Measurements from ENCODE around the gene ZNF417.
A peak's percentile ranks its signal among the peaks of the same experiment; 100 is the strongest.
"Not testable (repeated sequence)": the region's sequence is repeated elsewhere in the genome, so short reads cannot be mapped to it uniquely, and the experiment has no call there.

ZNF417 gene

GRCh38 chr19:57888107-57888559 lies 28.3 kb downstream of the ZNF417 start:
- no peaks in the 10 kb centered on the region for H3K27me3 ChIP-seq (ENCODE audit: control insufficient read depth in 1 of 2, insufficient read depth in 2 of 2, low read length in 2 of 2)

GRCh38 chr19:57887195-57887941 lies 29.0 kb downstream of the ZNF417 start:
- H3K27me3 ChIP-seq (ENCODE audit: control insufficient read depth in 1 of 2, insufficient read depth in 2 of 2, low read length in 2 of 2) = no peaks in the 10 kb centered on the region
- no peaks in the 10 kb centered on the region for H3K9me3 ChIP-seq (ENCODE audit: control insufficient read depth in 2 of 2, low read length in 2 of 2)
- no peaks in the 10 kb centered on the region for H3K36me3 ChIP-seq (ENCODE audit: control insufficient read depth in 2 of 2, insufficient read depth in 2 of 2, low read length in 2 of 2)
- peak overlapping the region in 1 of 2 donors; percentile 13 for H3K4me3 ChIP-seq (ENCODE audit: low read length in 2 of 2)
- no peak overlapping the region for H3K9ac ChIP-seq (ENCODE audit: low read length in 2 of 2)
- H3K27ac ChIP-seq (ENCODE audit: low read length) = no peak overlapping the region
- H3K4me1 ChIP-seq (ENCODE audit: control insufficient read depth, insufficient read depth, low read length) = peaks cover 4% of the 10 kb centered on the region

More at GRCh38 chr19:57888107-57888559, 28.3 kb downstream of the ZNF417 start:
- Histone ChIP-seq H3K9me3 (ENCODE audit: control insufficient read depth in 2 of 2, low read length in 2 of 2) (no peaks in the 10 kb centered on the region), H3K27ac (ENCODE audit: low read length) (peak overlapping the region; percentile 67), H3K4me3 (ENCODE audit: low read length in 2 of 2) (peak overlapping the region; percentile 88 to 98), H3K36me3 (ENCODE audit: control insufficient read depth in 2 of 2, insufficient read depth in 2 of 2, low read length in 2 of 2) (no peaks in the 10 kb centered on the region), H3K9ac (ENCODE audit: low read length in 2 of 2) (peak overlapping the region; percentile 80 to 82), H3K4me1 (ENCODE audit: control insufficient read depth, insufficient read depth, low read length) (peaks cover 4% of the 10 kb centered on the region)

- Histone ChIP-seq H3K9ac (ENCODE audit: low read length in 2 of 2) (no peak overlapping the region), H3K27ac (ENCODE audit: low read length) (no peak overlapping the region), H3K4me3 (ENCODE audit: low read length in 2 of 2) (no peak overlapping the region), H3K36me3 (ENCODE audit: control insufficient read depth in 2 of 2, insufficient read depth in 2 of 2, low read length in 2 of 2) (no peaks in the 10 kb centered on the region), H3K4me1 (ENCODE audit: control insufficient read depth, insufficient read depth, low read length) (peaks cover 4% of the 10 kb centered on the region), H3K9me3 (ENCODE audit: control insufficient read depth in 2 of 2, low read length in 2 of 2) (no peaks in the 10 kb centered on the region), H3K27me3 (ENCODE audit: control insufficient read depth in 1 of 2, insufficient read depth in 2 of 2, low read length in 2 of 2) (no peaks in the 10 kb centered on the region)
Observed at GRCh38 chr19:57886046-57886445, 30.3 kb downstream of the ZNF417 start.

- not testable (repeated sequence) for H3K27ac ChIP-seq (ENCODE audit: low read length); H3K4me1 ChIP-seq (ENCODE audit: control insufficient read depth, insufficient read depth, low read length); H3K27me3 ChIP-seq (ENCODE audit: control insufficient read depth in 1 of 2, insufficient read depth in 2 of 2, low read length in 2 of 2); H3K9ac ChIP-seq (ENCODE audit: low read length in 2 of 2)
- Histone ChIP-seq H3K36me3 (ENCODE audit: control insufficient read depth in 2 of 2, insufficient read depth in 2 of 2, low read length in 2 of 2) (peaks cover 10 to 20% of the 10 kb centered on the region in 2 donors), H3K4me3 (ENCODE audit: low read length in 2 of 2) (peak overlapping the region in 1 of 2 donors; percentile 3), H3K9me3 (ENCODE audit: control insufficient read depth in 2 of 2, low read length in 2 of 2) (peaks cover 31 to 44% of the 10 kb centered on the region in 2 donors)
Observed at GRCh38 chr19:57873883-57874799, 42.3 kb downstream of the ZNF417 start.

- Histone ChIP-seq H3K27ac (ENCODE audit: low read length) (no peak overlapping the region), H3K36me3 (ENCODE audit: control insufficient read depth in 2 of 2, insufficient read depth in 2 of 2, low read length in 2 of 2) (peaks cover 17 to 25% of the 10 kb centered on the region in 2 donors), H3K27me3 (ENCODE audit: control insufficient read depth in 1 of 2, insufficient read depth in 2 of 2, low read length in 2 of 2) (no peaks in the 10 kb centered on the region), H3K4me3 (ENCODE audit: low read length in 2 of 2) (peak overlapping the region; percentile 1 to 36), H3K9me3 (ENCODE audit: control insufficient read depth in 2 of 2, low read length in 2 of 2) (peaks cover 37 to 48% of the 10 kb centered on the region in 2 donors), H3K4me1 (ENCODE audit: control insufficient read depth, insufficient read depth, low read length) (no peaks in the 10 kb centered on the region), H3K9ac (ENCODE audit: low read length in 2 of 2) (no peak overlapping the region)
Observed at GRCh38 chr19:57872450-57872849, 43.9 kb downstream of the ZNF417 start.

GRCh38 chr19:57870225-57870624 lies 46.2 kb downstream of the ZNF417 start:
- H3K4me3 ChIP-seq (ENCODE audit: low read length in 2 of 2) = peak overlapping the region in 1 of 2 donors; percentile 5
- no peaks in the 10 kb centered on the region for H3K27me3 ChIP-seq (ENCODE audit: control insufficient read depth in 1 of 2, insufficient read depth in 2 of 2, low read length in 2 of 2)
- H3K4me1 ChIP-seq (ENCODE audit: control insufficient read depth, insufficient read depth, low read length) = no peaks in the 10 kb centered on the region
- no peak overlapping the region for H3K9ac ChIP-seq (ENCODE audit: low read length in 2 of 2)
- peaks cover 36 to 37% of the 10 kb centered on the region in 2 donors for H3K9me3 ChIP-seq (ENCODE audit: control insufficient read depth in 2 of 2, low read length in 2 of 2)
- no peak overlapping the region for H3K27ac ChIP-seq (ENCODE audit: low read length)
- H3K36me3 ChIP-seq (ENCODE audit: control insufficient read depth in 2 of 2, insufficient read depth in 2 of 2, low read length in 2 of 2) = peaks cover 17 to 30% of the 10 kb centered on the region in 2 donors

- not testable (repeated sequence) for H3K27me3 ChIP-seq (ENCODE audit: control insufficient read depth in 1 of 2, insufficient read depth in 2 of 2, low read length in 2 of 2); H3K4me3 ChIP-seq (ENCODE audit: low read length in 2 of 2); H3K9ac ChIP-seq (ENCODE audit: low read length in 2 of 2); H3K4me1 ChIP-seq (ENCODE audit: control insufficient read depth, insufficient read depth, low read length); H3K27ac ChIP-seq (ENCODE audit: low read length)
- Histone ChIP-seq H3K36me3 (ENCODE audit: control insufficient read depth in 2 of 2, insufficient read depth in 2 of 2, low read length in 2 of 2) (peaks cover 21 to 31% of the 10 kb centered on the region in 2 donors), H3K9me3 (ENCODE audit: control insufficient read depth in 2 of 2, low read length in 2 of 2) (peaks cover 36 to 37% of the 10 kb centered on the region in 2 donors)
Observed at GRCh38 chr19:57869655-57870054, 46.7 kb downstream of the ZNF417 start.

- H3K9me3 ChIP-seq (ENCODE audit: control insufficient read depth in 2 of 2, low read length in 2 of 2) = peaks cover 22 to 28% of the 10 kb centered on the region in 2 donors
- H3K36me3 ChIP-seq (ENCODE audit: control insufficient read depth in 2 of 2, insufficient read depth in 2 of 2, low read length in 2 of 2) = peaks cover 21 to 25% of the 10 kb centered on the region in 2 donors
Observed at GRCh38 chr19:57867868-57868492, 48.4 kb downstream of the ZNF417 start.

More at GRCh38 chr19:57867868-57868492, 48.4 kb downstream of the ZNF417 start:
- Histone ChIP-seq H3K4me3 (ENCODE audit: low read length in 2 of 2) (no peak overlapping the region), H3K4me1 (ENCODE audit: control insufficient read depth, insufficient read depth, low read length) (no peaks in the 10 kb centered on the region), H3K27me3 (ENCODE audit: control insufficient read depth in 1 of 2, insufficient read depth in 2 of 2, low read length in 2 of 2) (no peaks in the 10 kb centered on the region), H3K9ac (ENCODE audit: low read length in 2 of 2) (no peak overlapping the region), H3K27ac (ENCODE audit: low read length) (no peak overlapping the region)

Measured in stomach smooth muscle (tissue), 2 donors.